ENCODE measurements around the gene FBXL5. TPM values are rescaled to one million over a fixed set of nuclear protein-coding genes. Genes with fewer than 3 reads are reported as not detected.

The FBXL5 gene, protein sequence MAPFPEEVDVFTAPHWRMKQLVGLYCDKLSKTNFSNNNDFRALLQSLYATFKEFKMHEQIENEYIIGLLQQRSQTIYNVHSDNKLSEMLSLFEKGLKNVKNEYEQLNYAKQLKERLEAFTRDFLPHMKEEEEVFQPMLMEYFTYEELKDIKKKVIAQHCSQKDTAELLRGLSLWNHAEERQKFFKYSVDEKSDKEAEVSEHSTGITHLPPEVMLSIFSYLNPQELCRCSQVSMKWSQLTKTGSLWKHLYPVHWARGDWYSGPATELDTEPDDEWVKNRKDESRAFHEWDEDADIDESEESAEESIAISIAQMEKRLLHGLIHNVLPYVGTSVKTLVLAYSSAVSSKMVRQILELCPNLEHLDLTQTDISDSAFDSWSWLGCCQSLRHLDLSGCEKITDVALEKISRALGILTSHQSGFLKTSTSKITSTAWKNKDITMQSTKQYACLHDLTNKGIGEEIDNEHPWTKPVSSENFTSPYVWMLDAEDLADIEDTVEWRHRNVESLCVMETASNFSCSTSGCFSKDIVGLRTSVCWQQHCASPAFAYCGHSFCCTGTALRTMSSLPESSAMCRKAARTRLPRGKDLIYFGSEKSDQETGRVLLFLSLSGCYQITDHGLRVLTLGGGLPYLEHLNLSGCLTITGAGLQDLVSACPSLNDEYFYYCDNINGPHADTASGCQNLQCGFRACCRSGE
- polyA plus RNA-seq: 78.3 and 88.2 TPM in 2 replicates

GRCh38 chr4:15655223-15656037 is at the start of gene FBXL5:
Gene FBXL5 (minus strand): TSS chr4:15655357. CDS start chr4:15655287, 70 bp downstream.

GRCh38 chr4:15702941-15703403 is 47.8 kb upstream of the FBXL5 start, which contains the start of gene BST1:
Gene BST1 (plus strand): TSS chr4:15703065. CDS start chr4:15703145, 80 bp downstream.

DNA sequence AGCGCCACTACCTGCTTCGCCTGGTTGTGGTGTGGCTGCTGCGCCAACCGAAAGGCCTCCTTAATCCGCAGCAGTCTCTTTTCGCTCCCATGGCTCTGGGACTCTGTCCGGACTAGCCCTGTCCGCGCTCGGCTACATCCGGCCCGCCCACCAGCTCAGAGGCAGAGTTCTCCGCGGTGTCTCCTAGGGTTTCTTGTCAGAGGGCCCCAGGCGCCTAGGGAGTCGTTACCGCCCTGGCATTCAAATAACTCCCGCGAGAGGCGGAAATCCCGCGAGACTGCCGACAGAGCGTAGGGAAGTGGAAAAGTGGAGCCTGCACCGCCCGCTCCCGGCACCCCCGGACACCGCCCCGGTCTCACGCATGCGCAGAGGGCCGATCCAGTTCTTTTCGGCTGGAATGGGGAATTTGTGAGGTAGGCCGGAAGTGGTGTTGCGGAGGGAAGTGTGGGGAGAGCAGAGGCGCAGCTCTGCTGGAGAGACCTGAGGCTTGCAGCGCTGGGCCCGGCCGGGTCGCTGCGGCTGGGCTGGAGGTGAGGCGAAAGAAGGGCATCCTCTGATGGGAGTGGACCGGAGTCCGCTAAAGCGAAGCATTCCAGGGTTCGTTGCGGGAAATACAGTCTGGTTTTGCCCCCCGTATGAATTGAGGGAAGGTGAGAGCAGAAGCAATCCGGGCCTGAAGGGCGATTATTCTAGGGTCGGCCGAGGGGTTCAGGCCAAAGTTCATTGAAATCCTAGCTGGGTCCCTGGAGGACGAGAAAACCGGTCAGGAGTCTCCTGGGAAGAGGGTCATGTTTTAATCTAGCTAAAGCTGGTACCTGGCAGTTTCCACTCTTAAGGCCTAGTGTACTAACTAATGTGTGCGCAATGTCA is 26.4 kb upstream of the FBXL5 start, which contains the start of gene FAM200B:
TSS of gene FAM200B (plus strand) at position 456 of the 870 bp plus-strand sequence. CDS start 5,151 bp downstream, outside the sequence.

Other genes with a start within 250 kb of the FBXL5 start
- 0.07 TPM in 1 of 2 replicates, not detected in the other for gene C1QTNF7, start 227.3 kb downstream of the FBXL5 start, polyA plus RNA-seq
- gene CC2D2A, start 185.5 kb downstream of the FBXL5 start, polyA plus RNA-seq: 13.7 and 15.6 TPM in 2 replicates
- 122 and 152 TPM in 2 replicates for gene FAM200B, start 26.5 kb upstream of the FBXL5 start, polyA plus RNA-seq
- 0.77 TPM in 1 of 2 replicates, not detected in the other for gene BST1, start 47.7 kb upstream of the FBXL5 start, polyA plus RNA-seq
- gene CD38, start 123.0 kb upstream of the FBXL5 start, polyA plus RNA-seq: not detected in 2 replicates

Measured in Purkinje cell (primary cell).